Activated CD8-positive, alpha-beta memory T cell treated with anti-CD3 and anti-CD28 coated beads, Interleukin-2, amount 50 U/mL, for 24 hours (primary cell): ENCODE results near the gene TMED10.

ENCODE experiments used
- DNase-seq: peaks from one replicate; pipeline ENCODE4 v3.0.0-alpha.2; 2020; ENCODE audit errors: extremely low read depth

TMED10 gene

GRCh38 chr14:75084513-75084912 is 91.9 kb downstream of the TMED10 start:
- no peak for DNase-seq

GRCh38 chr14:75083271-75083670 is 93.1 kb downstream of the TMED10 start:
- no peak for DNase-seq

GRCh38 chr14:75081660-75082229 is 94.7 kb downstream of the TMED10 start:
- no peak for DNase-seq
